Measurements from ENCODE around the gene SERTAD1.
"Not testable (repeated sequence)": the region's sequence is repeated elsewhere in the genome, so short reads cannot be mapped to it uniquely, and the experiment has no call there.

Gene SERTAD1

GRCh38 chr19:40425450-40426287 lies at the start of gene SERTAD1:
Gene SERTAD1, minus strand, starts transcription at chr19:40425992. Its CDS starts 2,446 bp downstream, at chr19:40423546.
- DNase-seq = peak; percentile 96

- no peak for DNase-seq
Measured at GRCh38 chr19:40474737-40475136, 48.9 kb upstream of the SERTAD1 start.

- DNase-seq = no peak
Measured at GRCh38 chr19:40472516-40472915, 46.7 kb upstream of the SERTAD1 start.

GRCh38 chr19:40471111-40471510 lies 45.3 kb upstream of the SERTAD1 start:
- no peak for DNase-seq

- DNase-seq = no peak
Measured at GRCh38 chr19:40469011-40469410, 43.2 kb upstream of the SERTAD1 start.

GRCh38 chr19:40466985-40467734 lies 41.4 kb upstream of the SERTAD1 start, which contains the start of gene SPTBN4:
Gene SPTBN4, plus strand, starts transcription at chr19:40467001. Its CDS starts 5,621 bp downstream, at chr19:40472622.
- DNase-seq = no peak

- DNase-seq = no peak
Measured at GRCh38 chr19:40466219-40466984, 40.6 kb upstream of the SERTAD1 start.

GRCh38 chr19:40465557-40466218 lies 39.9 kb upstream of the SERTAD1 start, which contains the start of gene BLVRB:
Gene BLVRB, minus strand, starts transcription at chr19:40465745. Its CDS starts 57 bp downstream, at chr19:40465688.
- DNase-seq = peak; percentile 93

- DNase-seq = no peak
Measured at GRCh38 chr19:40465025-40465556, 39.3 kb upstream of the SERTAD1 start.

GRCh38 chr19:40464059-40465024 lies 38.5 kb upstream of the SERTAD1 start:
- DNase-seq = no peak

- DNase-seq = not testable (repeated sequence)
Measured at GRCh38 chr19:40463587-40464037, 37.8 kb upstream of the SERTAD1 start.

GRCh38 chr19:40461669-40462221 lies 36.0 kb upstream of the SERTAD1 start:
- DNase-seq = no peak

- DNase-seq = no peak
Measured at GRCh38 chr19:40460185-40460584, 34.4 kb upstream of the SERTAD1 start.

GRCh38 chr19:40458597-40458974 lies 32.8 kb upstream of the SERTAD1 start:
- no peak for DNase-seq

GRCh38 chr19:40457953-40458596 lies 32.3 kb upstream of the SERTAD1 start:
- DNase-seq = no peak

GRCh38 chr19:40457048-40457447 lies 31.3 kb upstream of the SERTAD1 start:
- DNase-seq = no peak

- DNase-seq = not testable (repeated sequence)
Measured at GRCh38 chr19:40453943-40454342, 28.2 kb upstream of the SERTAD1 start.

- no peak for DNase-seq
Measured at GRCh38 chr19:40453151-40453735, 27.5 kb upstream of the SERTAD1 start.

GRCh38 chr19:40452016-40452415 lies 26.2 kb upstream of the SERTAD1 start:
- DNase-seq = no peak

GRCh38 chr19:40450664-40451063 lies 24.9 kb upstream of the SERTAD1 start:
- DNase-seq = no peak
